ENCODE measurements around the gene MMP23B. TPM values are rescaled to one million over a fixed set of nuclear protein-coding genes. Genes with fewer than 3 reads are reported as not detected.

Gene MMP23B
- total RNA-seq, 4 donors from 2014 or later, result 1.8 to 5.9 (median 4.1) TPM

- peak in 1 of 2 donors; percentile 60 for TF ChIP-seq POLR2A (IDR thresholded peaks at IDR 0.05)
- TF ChIP-seq CTCF (IDR thresholded peaks at IDR 0.05), result peak; percentile 47 to 87 (median 64)
- Histone ChIP-seq H3K36me3 (peaks cover 0 to 4% (median 0%) of the 10 kb centered on the region in 3 donors), H3K9me3 (no peaks in the 10 kb centered on the region), H3K27ac (peak overlapping the region; percentile 75 to 95 (median 86)), H3K4me1 (peaks cover 7 to 47% (median 17%) of the 10 kb centered on the region in 4 donors), H3K4me3 (peak overlapping the region in 3 of 4 donors; percentile 23 to 33 (median 32)), H3K27me3 (no peaks in the 10 kb centered on the region)
- peak; percentile 70 to 93 (median 92) for DNase-seq
These were observed 46.8 kb downstream of the MMP23B start for GRCh38 chr1:1678581-1679380.

- Histone ChIP-seq H3K27me3 (no peaks in the 10 kb centered on the region), H3K27ac (peak overlapping the region in 2 of 4 donors; percentile 50 to 59), H3K4me3 (no peak overlapping the region), H3K4me1 (peaks cover 7 to 56% (median 17%) of the 10 kb centered on the region in 4 donors), H3K9me3 (no peaks in the 10 kb centered on the region), H3K36me3 (no peaks in the 10 kb centered on the region)
- peak in 1 of 3 donors; percentile 16 for DNase-seq
- no peak for TF ChIP-seq POLR2A (IDR thresholded peaks at IDR 0.05)
- TF ChIP-seq CTCF (IDR thresholded peaks at IDR 0.05), result no peak
These were observed 48.3 kb downstream of the MMP23B start for GRCh38 chr1:1680031-1680911.

DNA sequence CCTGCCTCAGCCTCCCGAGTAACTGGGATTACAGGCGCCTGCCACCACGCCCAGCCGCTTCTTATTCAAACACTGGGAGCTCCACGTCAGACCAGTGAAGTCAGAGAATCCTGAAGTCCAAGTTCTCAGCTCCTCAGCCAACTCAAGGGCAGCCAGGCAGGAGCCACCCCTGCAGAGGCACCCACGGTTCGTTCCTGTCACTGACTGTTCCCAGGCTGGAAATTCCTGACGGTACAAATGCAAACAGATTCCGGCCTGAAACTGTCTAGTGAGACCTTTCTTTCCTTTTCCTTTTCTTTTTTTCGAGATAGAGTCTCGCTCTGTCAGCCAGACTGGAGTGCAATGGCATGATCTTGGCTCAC lies 48.9 kb downstream of the MMP23B start:
- peak overlapping the region in 2 of 4 donors; percentile 50 to 59 for H3K27ac ChIP-seq
- peaks cover 7 to 56% (median 17%) of the 10 kb centered on the region in 4 donors for H3K4me1 ChIP-seq
- peak in 1 of 2 donors; percentile 62 for TF ChIP-seq POLR2A (IDR thresholded peaks at IDR 0.05)
- no peak for TF ChIP-seq CTCF (IDR thresholded peaks at IDR 0.05)

GRCh38 chr1:1683104-1683905 lies 51.3 kb downstream of the MMP23B start:
- Histone ChIP-seq H3K27me3 (no peaks in the 10 kb centered on the region), H3K4me3 (no peak overlapping the region), H3K27ac (peak overlapping the region in 3 of 4 donors; percentile 3 to 73 (median 45)), H3K36me3 (peaks cover 0 to 3% (median 0%) of the 10 kb centered on the region in 3 donors), H3K9me3 (no peaks in the 10 kb centered on the region), H3K4me1 (peaks cover 7 to 48% (median 10%) of the 10 kb centered on the region in 4 donors)
- peak in 1 of 3 donors; percentile 65 for DNase-seq
- no peak for TF ChIP-seq POLR2A (IDR thresholded peaks at IDR 0.05)
- no peak for TF ChIP-seq CTCF (IDR thresholded peaks at IDR 0.05)

More for the DNA sequence above, 48.9 kb downstream of the MMP23B start:
- H3K9me3 ChIP-seq, result no peaks in the 10 kb centered on the region
- H3K27me3 ChIP-seq, result no peaks in the 10 kb centered on the region
- no peaks in the 10 kb centered on the region for H3K36me3 ChIP-seq
- no peak overlapping the region for H3K4me3 ChIP-seq
- peak in 2 of 3 donors; percentile 70 to 71 for DNase-seq

Other genes with a start within 250 kb of the MMP23B start
- 1,000 to 10,000 TPM in 1 of 4 donors, 100 to 1,000 TPM in 3; 216 to 1,008 (median 423) TPM for gene CCNL2, start 232.8 kb upstream of the MMP23B start, total RNA-seq
- 10 to 100 TPM; 58.2 to 94.1 (median 78.2) TPM for gene MRPL20, start 224.9 kb upstream of the MMP23B start, total RNA-seq
- 10 to 100 TPM in 1 of 4 donors, 1 to 10 TPM in 2, under 1 TPM in 1; 0.54 to 11.6 (median 2.0) TPM for gene ANKRD65, start 210.9 kb upstream of the MMP23B start, total RNA-seq
- gene VWA1, start 196.5 kb upstream of the MMP23B start, total RNA-seq, result 10 to 100 TPM in 1 of 4 donors, 1 to 10 TPM in 3; 3.2 to 14.0 (median 6.7) TPM
- gene ATAD3C, start 182.5 kb upstream of the MMP23B start, total RNA-seq, result under 1 TPM in 1 of 4 donors, not detected in 3; 0.27 TPM
- 100 to 1,000 TPM in 1 of 4 donors, 10 to 100 TPM in 3; 26.9 to 130 (median 35.0) TPM for gene ATAD3B, start 160.4 kb upstream of the MMP23B start, total RNA-seq
- 10 to 100 TPM; 14.9 to 72.6 (median 24.4) TPM for gene ATAD3A, start 120.0 kb upstream of the MMP23B start, total RNA-seq
- gene TMEM240, start 91.5 kb upstream of the MMP23B start, total RNA-seq, result 1 to 10 TPM in 1 of 4 donors, not detected in 3; 3.6 TPM
- 100 to 1,000 TPM; 146 to 182 (median 163) TPM for gene SSU72, start 57.3 kb upstream of the MMP23B start, total RNA-seq
- gene FNDC10, start 32.0 kb upstream of the MMP23B start, total RNA-seq, result 1 to 10 TPM; 4.1 to 6.9 (median 5.7) TPM
- 100 to 1,000 TPM in 3 of 4 donors, 10 to 100 TPM in 1; 68.3 to 162 (median 113) TPM for gene MIB2, start 16.7 kb upstream of the MMP23B start, total RNA-seq
- 100 to 1,000 TPM in 1 of 4 donors, 10 to 100 TPM in 3; 25.7 to 124 (median 40.9) TPM for gene CDK11B, start 26.8 kb downstream of the MMP23B start, total RNA-seq
- 100 to 1,000 TPM in 2 of 4 donors, 10 to 100 TPM in 2; 76.9 to 132 (median 103) TPM for gene SLC35E2B, start 60.6 kb downstream of the MMP23B start, total RNA-seq
- gene CDK11A, start 92.2 kb downstream of the MMP23B start, total RNA-seq, result 100 to 1,000 TPM; 129 to 269 (median 199) TPM
- gene NADK, start 146.3 kb downstream of the MMP23B start, total RNA-seq, result 100 to 1,000 TPM; 115 to 210 (median 162) TPM

Measured in Peyer's patch (tissue), 4 donors.